ENCODE data around the gene COQ8B.

COQ8B gene

DNA sequence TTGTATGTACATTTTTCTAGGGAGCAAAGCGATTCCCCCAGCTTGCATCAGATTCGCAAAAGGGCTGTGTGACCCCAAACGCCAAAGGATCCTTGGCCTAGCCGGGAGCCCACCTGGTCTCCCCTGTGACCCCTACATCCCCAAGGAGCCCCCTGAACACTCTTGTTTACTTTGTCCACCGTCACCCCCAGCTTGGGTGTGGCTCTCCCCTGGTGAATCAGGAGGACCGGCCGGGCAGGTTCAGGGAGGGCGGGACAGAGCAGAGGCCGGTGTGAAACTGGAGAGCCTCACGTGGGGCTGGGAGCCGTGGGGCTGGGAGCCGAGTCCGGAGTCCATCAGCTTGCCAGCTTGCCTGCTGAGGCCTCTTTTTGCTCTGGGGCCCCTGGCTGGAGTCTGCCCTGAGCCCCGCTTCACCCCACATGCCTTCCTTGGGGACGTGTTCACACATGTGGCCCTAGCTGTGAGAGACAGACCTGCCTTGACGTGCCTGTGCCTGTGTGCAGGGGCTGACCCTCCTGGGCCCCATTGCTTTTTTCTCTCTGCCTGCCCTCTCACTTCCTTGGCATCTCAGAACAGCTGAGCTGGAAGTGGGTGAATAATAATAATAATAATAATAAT is 2.2 kb upstream of the COQ8B start:
- Histone ChIP-seq H3K9me3 (ENCODE audit: control insufficient read depth in 2 of 2, low read length in 2 of 2) (no peaks in the 10 kb centered on the region), H3K36me3 (ENCODE audit: control insufficient read depth in 2 of 2, insufficient read depth in 2 of 2, low read length in 2 of 2) (peaks cover 6% of the 10 kb centered on the region in 2 donors), H3K27me3 (ENCODE audit: control insufficient read depth in 2 of 2, insufficient read depth in 2 of 2, low read length in 2 of 2) (no peaks in the 10 kb centered on the region), H3K27ac (ENCODE audit: low read depth in 2 of 2, low read length in 2 of 2) (peak overlapping the region; percentile 96 to 99), H3K4me1 (ENCODE audit: control insufficient read depth in 2 of 2, insufficient read depth in 2 of 2, low read length in 2 of 2) (peaks cover 55 to 56% of the 10 kb centered on the region in 2 donors), H3K4me3 (ENCODE audit: low read length in 2 of 2) (peak overlapping the region; percentile 75 to 94), H3K9ac (ENCODE audit: low read depth in 1 of 2, low read length in 2 of 2) (peak overlapping the region; percentile 92 to 99)

DNA sequence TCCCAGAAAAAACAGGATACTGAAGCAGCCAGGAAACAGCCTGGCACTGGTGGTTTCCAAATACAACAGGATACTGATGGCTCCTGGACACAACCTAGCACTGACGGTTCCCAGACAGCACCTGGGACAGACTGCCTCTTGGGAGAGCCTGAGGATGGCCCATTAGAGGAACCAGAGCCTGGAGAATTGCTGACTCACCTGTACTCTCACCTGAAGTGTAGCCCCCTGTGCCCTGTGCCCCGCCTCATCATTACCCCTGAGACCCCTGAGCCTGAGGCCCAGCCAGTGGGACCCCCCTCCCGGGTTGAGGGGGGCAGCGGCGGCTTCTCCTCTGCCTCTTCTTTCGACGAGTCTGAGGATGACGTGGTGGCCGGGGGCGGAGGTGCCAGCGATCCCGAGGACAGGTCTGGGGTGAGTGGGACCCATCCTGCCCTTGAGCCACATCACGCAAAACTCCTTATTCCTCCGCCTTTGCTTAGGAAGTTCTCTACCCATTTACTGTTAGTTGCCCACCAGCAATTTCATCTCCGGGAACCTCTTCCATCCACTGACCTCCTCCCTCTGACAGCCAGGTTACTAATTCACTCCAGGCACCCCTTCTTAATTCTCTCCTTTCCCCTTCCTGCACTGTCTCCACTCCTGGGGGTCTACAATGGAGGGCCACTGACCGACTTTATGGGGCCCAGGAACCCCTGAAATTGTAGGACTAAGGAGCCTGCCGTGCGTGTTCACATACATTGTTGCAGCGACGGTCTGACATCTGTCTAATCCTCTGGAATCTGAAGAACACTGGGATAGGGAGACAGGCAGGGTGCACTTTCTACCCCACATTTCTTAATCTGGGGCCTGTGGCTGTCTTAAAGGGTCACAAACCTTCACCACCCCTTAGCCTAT is 1.4 kb upstream of the COQ8B start:
- H3K9ac ChIP-seq (ENCODE audit: low read depth in 1 of 2, low read length in 2 of 2) = peak overlapping the region; percentile 92 to 99
- H3K36me3 ChIP-seq (ENCODE audit: control insufficient read depth in 2 of 2, insufficient read depth in 2 of 2, low read length in 2 of 2) = peaks cover 3% of the 10 kb centered on the region in 2 donors
- peak overlapping the region; percentile 96 to 99 for H3K27ac ChIP-seq (ENCODE audit: low read depth in 2 of 2, low read length in 2 of 2)
- peak overlapping the region; percentile 75 to 94 for H3K4me3 ChIP-seq (ENCODE audit: low read length in 2 of 2)
- H3K4me1 ChIP-seq (ENCODE audit: control insufficient read depth in 2 of 2, insufficient read depth in 2 of 2, low read length in 2 of 2) = peaks cover 55 to 56% of the 10 kb centered on the region in 2 donors
- H3K9me3 ChIP-seq (ENCODE audit: control insufficient read depth in 2 of 2, low read length in 2 of 2) = no peaks in the 10 kb centered on the region
- H3K27me3 ChIP-seq (ENCODE audit: control insufficient read depth in 2 of 2, insufficient read depth in 2 of 2, low read length in 2 of 2) = no peaks in the 10 kb centered on the region

DNA sequence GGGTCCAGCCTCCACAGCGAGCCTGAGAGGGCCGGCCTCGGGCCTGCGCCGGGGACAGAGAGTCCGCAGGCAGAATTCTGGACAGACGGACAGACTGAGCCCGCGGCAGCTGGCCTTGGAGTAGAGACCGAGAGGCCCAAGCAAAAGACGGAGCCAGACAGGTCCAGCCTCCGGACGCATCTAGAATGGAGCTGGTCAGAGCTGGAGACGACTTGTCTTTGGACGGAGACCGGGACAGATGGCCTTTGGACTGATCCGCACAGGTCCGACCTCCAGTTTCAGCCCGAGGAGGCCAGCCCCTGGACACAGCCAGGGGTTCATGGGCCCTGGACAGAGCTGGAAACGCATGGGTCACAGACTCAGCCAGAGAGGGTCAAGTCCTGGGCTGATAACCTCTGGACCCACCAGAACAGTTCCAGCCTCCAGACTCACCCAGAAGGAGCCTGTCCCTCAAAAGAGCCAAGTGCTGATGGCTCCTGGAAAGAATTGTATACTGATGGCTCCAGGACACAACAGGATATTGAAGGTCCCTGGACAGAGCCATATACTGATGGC is 716 bp upstream of the COQ8B start:
- Histone ChIP-seq H3K4me1 (ENCODE audit: control insufficient read depth in 2 of 2, insufficient read depth in 2 of 2, low read length in 2 of 2) (peaks cover 55 to 56% of the 10 kb centered on the region in 2 donors), H3K36me3 (ENCODE audit: control insufficient read depth in 2 of 2, insufficient read depth in 2 of 2, low read length in 2 of 2) (peaks cover under 1 to 2% of the 10 kb centered on the region in 2 donors), H3K27me3 (ENCODE audit: control insufficient read depth in 2 of 2, insufficient read depth in 2 of 2, low read length in 2 of 2) (no peaks in the 10 kb centered on the region), H3K27ac (ENCODE audit: low read depth in 2 of 2, low read length in 2 of 2) (peak overlapping the region; percentile 96 to 99), H3K9me3 (ENCODE audit: control insufficient read depth in 2 of 2, low read length in 2 of 2) (no peaks in the 10 kb centered on the region), H3K4me3 (ENCODE audit: low read length in 2 of 2) (peak overlapping the region; percentile 75 to 94), H3K9ac (ENCODE audit: low read depth in 1 of 2, low read length in 2 of 2) (peak overlapping the region; percentile 92 to 99)

DNA sequence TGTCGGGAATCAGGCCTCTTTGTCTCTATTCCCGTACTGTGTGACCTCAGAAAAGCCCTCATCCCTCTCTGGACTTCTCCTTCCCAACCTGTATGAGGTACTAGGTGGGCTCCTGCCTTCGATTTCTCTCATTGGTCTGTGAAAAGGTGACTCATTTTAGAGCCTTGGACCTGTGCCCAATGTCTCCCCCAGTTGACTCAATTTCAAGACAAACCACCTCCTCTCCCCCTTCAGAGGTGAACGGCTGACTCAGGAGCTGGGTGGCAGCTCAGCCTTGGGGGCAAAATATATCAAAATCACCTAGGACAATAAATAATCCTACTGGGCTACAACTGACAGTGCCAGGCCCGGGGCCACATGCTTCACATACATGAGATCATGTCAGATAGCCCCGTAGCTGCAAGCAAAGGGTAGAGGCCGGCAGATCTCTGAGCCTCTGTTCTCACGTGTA is 630 bp downstream of the COQ8B start:
- Histone ChIP-seq H3K27ac (ENCODE audit: low read depth in 2 of 2, low read length in 2 of 2) (peak overlapping the region; percentile 96 to 99), H3K4me1 (ENCODE audit: control insufficient read depth in 2 of 2, insufficient read depth in 2 of 2, low read length in 2 of 2) (peaks cover 54% of the 10 kb centered on the region in 2 donors), H3K4me3 (ENCODE audit: low read length in 2 of 2) (peak overlapping the region; percentile 75 to 94), H3K9me3 (ENCODE audit: control insufficient read depth in 2 of 2, low read length in 2 of 2) (no peaks in the 10 kb centered on the region), H3K27me3 (ENCODE audit: control insufficient read depth in 2 of 2, insufficient read depth in 2 of 2, low read length in 2 of 2) (no peaks in the 10 kb centered on the region), H3K36me3 (ENCODE audit: control insufficient read depth in 2 of 2, insufficient read depth in 2 of 2, low read length in 2 of 2) (peaks cover 0 to 4% of the 10 kb centered on the region in 2 donors), H3K9ac (ENCODE audit: low read depth in 1 of 2, low read length in 2 of 2) (peak overlapping the region; percentile 92 to 99)

DNA sequence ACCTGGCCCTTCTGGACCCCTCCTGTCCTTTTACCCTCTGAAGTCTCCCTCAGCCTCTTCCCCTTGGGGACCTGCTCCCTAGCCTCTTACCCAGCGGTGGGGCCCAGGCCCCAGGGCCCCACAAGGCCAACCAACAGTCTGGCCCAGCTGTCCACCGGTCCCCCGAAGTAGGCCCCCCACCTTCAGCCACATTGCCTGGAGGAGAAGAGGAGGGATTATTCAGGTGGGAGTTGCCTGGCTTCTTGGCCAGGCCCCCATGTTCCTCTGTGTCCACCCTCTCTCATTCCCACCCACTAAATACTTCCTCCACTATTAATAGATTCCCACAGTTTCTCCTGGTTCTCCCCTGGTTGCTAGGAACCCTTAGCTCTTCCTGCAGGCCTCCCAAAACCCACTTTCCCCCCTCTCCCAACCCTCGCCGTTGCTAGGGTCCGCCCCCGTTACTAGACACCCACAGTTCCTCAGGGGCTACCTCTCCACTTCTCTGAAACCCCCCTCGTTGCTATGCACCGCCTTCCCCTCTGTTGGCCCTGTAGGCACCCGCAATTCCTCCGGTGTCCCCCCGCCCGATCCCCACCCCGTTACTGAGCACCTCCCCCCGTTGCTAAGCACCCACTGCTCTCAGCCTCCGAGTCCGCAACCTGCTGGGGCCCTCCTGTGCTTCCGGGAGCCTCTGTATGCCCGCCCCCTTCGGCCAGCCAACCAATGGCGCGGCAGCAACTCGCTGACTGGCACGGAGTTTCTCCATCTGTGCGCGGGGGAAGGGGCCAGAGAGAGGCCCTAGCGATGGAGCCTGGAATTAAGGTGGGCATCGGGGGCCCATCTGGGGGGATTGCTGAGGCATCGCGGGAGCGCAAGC is 2.0 kb downstream of the COQ8B start:
- Histone ChIP-seq H3K9ac (ENCODE audit: low read depth in 1 of 2, low read length in 2 of 2) (peak overlapping the region; percentile 92 to 99), H3K27ac (ENCODE audit: low read depth in 2 of 2, low read length in 2 of 2) (peak overlapping the region; percentile 96 to 99), H3K9me3 (ENCODE audit: control insufficient read depth in 2 of 2, low read length in 2 of 2) (no peaks in the 10 kb centered on the region), H3K4me1 (ENCODE audit: control insufficient read depth in 2 of 2, insufficient read depth in 2 of 2, low read length in 2 of 2) (peaks cover 41% of the 10 kb centered on the region in 2 donors), H3K36me3 (ENCODE audit: control insufficient read depth in 2 of 2, insufficient read depth in 2 of 2, low read length in 2 of 2) (peaks cover 3 to 9% of the 10 kb centered on the region in 2 donors), H3K27me3 (ENCODE audit: control insufficient read depth in 2 of 2, insufficient read depth in 2 of 2, low read length in 2 of 2) (no peaks in the 10 kb centered on the region), H3K4me3 (ENCODE audit: low read length in 2 of 2) (peak overlapping the region; percentile 75 to 94)

DNA sequence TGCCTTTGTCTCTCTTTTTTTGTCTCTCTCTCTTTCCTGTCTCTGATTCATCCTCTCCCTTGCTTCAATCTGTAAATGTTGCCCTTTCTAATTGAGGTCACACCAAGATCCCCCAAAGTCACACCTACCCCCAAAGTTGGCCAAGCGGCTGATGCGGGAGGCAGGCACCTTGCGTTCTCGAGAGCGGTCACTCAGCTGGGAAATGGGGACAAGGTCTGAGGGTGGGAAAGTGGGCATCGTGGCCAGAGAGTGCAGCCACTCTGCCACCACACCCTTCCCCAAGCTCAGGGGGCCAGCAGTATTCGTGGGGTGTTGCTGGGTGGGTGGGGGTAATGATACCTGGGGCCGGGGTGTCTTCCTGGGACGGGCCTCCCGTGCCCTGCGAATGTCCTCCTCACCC is 2.7 kb downstream of the COQ8B start:
- Histone ChIP-seq H3K9me3 (ENCODE audit: control insufficient read depth in 2 of 2, low read length in 2 of 2) (no peaks in the 10 kb centered on the region), H3K27ac (ENCODE audit: low read depth in 2 of 2, low read length in 2 of 2) (no peak overlapping the region), H3K4me1 (ENCODE audit: control insufficient read depth in 2 of 2, insufficient read depth in 2 of 2, low read length in 2 of 2) (peaks cover 34% of the 10 kb centered on the region in 2 donors), H3K27me3 (ENCODE audit: control insufficient read depth in 2 of 2, insufficient read depth in 2 of 2, low read length in 2 of 2) (no peaks in the 10 kb centered on the region), H3K36me3 (ENCODE audit: control insufficient read depth in 2 of 2, insufficient read depth in 2 of 2, low read length in 2 of 2) (peaks cover 9 to 11% of the 10 kb centered on the region in 2 donors), H3K4me3 (ENCODE audit: low read length in 2 of 2) (peak overlapping the region in 1 of 2 donors; percentile 75), H3K9ac (ENCODE audit: low read depth in 1 of 2, low read length in 2 of 2) (peak overlapping the region in 1 of 2 donors; percentile 74)

DNA sequence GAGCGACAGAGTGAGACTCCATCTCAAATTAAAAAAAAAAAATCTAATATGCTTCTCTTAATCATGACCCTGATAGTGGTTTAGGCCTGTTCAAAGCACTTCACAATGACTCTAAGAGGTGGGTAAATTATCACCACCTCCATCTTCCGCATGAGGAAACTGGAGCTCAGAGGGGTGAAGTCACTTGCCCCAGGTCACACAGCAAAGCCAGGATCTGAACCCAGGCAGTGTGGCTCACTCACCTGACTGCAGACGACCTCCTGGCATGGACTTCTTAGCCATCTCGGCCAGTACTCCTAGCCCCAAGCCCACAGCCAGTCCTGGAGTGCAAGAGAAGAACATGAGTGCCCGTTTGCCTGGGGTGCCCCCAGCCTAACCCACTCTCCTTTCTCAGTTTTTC is 6.9 kb downstream of the COQ8B start:
- Histone ChIP-seq H3K27me3 (ENCODE audit: control insufficient read depth in 2 of 2, insufficient read depth in 2 of 2, low read length in 2 of 2) (no peaks in the 10 kb centered on the region), H3K4me3 (ENCODE audit: low read length in 2 of 2) (no peak overlapping the region), H3K4me1 (ENCODE audit: control insufficient read depth in 2 of 2, insufficient read depth in 2 of 2, low read length in 2 of 2) (peaks cover 6% of the 10 kb centered on the region in 2 donors), H3K36me3 (ENCODE audit: control insufficient read depth in 2 of 2, insufficient read depth in 2 of 2, low read length in 2 of 2) (peaks cover 27 to 33% of the 10 kb centered on the region in 2 donors), H3K9ac (ENCODE audit: low read depth in 1 of 2, low read length in 2 of 2) (no peak overlapping the region), H3K9me3 (ENCODE audit: control insufficient read depth in 2 of 2, low read length in 2 of 2) (no peaks in the 10 kb centered on the region), H3K27ac (ENCODE audit: low read depth in 2 of 2, low read length in 2 of 2) (no peak overlapping the region)

DNA sequence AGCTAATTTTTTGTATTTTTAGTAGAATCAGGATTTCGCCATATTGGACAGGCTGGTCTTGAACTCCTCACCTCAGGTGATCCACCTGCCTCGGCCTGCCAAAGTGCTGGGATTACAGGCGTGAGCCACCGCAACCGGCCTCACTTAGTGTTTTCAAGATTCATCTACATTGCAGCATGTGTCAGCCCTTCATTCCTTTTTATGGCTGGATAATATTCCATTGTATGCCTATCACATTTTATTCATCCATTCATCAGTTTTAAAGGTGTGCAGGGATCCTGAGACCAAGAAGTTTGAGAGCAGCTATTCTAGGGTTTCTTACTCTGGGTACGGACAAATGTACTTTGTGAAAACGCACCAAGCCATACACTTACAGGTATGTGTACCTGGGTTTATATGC is 9.1 kb downstream of the COQ8B start:
- H3K27ac ChIP-seq (ENCODE audit: low read depth in 2 of 2, low read length in 2 of 2) = no peak overlapping the region
- H3K4me3 ChIP-seq (ENCODE audit: low read length in 2 of 2) = no peak overlapping the region
- H3K36me3 ChIP-seq (ENCODE audit: control insufficient read depth in 2 of 2, insufficient read depth in 2 of 2, low read length in 2 of 2) = peaks cover 36 to 49% of the 10 kb centered on the region in 2 donors
- H3K4me1 ChIP-seq (ENCODE audit: control insufficient read depth in 2 of 2, insufficient read depth in 2 of 2, low read length in 2 of 2) = no peaks in the 10 kb centered on the region
- H3K27me3 ChIP-seq (ENCODE audit: control insufficient read depth in 2 of 2, insufficient read depth in 2 of 2, low read length in 2 of 2) = no peaks in the 10 kb centered on the region
- H3K9me3 ChIP-seq (ENCODE audit: control insufficient read depth in 2 of 2, low read length in 2 of 2) = no peaks in the 10 kb centered on the region
- no peak overlapping the region for H3K9ac ChIP-seq (ENCODE audit: low read depth in 1 of 2, low read length in 2 of 2)

DNA sequence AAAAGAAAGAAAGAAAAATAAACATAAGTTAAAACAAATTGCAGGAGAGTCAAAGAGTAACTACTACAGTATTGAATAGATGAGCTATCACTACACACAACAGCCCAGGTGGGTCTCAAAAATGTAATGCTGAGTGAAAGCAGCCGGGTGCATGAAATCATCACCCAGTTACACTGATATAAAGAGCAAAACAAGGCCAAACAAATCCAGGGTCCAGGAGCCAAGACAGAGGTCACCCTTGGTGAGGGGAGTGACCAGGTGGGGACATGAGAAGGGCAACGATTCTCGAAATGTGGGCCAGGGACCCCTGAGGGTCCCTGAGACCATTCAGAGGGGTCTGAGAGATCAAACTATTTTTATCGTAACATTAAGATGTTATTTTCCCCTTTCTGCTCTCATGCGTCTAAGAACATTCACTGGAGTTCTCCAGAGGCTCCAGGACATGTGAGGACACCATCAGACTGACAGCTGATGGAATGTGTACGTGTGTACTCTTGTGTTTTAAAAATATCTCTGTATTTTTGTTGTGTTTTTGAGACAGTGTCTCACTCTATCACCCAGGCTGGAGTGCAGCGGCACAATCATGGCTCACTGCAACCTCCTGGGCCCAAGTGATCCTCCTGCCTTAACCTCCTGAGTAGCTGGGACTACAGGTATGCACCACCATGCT is 10.6 kb downstream of the COQ8B start:
- Histone ChIP-seq H3K27ac (ENCODE audit: low read depth in 2 of 2, low read length in 2 of 2) (no peak overlapping the region), H3K9ac (ENCODE audit: low read depth in 1 of 2, low read length in 2 of 2) (no peak overlapping the region), H3K27me3 (ENCODE audit: control insufficient read depth in 2 of 2, insufficient read depth in 2 of 2, low read length in 2 of 2) (no peaks in the 10 kb centered on the region), H3K9me3 (ENCODE audit: control insufficient read depth in 2 of 2, low read length in 2 of 2) (no peaks in the 10 kb centered on the region), H3K4me3 (ENCODE audit: low read length in 2 of 2) (no peak overlapping the region), H3K36me3 (ENCODE audit: control insufficient read depth in 2 of 2, insufficient read depth in 2 of 2, low read length in 2 of 2) (peaks cover 45 to 61% of the 10 kb centered on the region in 2 donors), H3K4me1 (ENCODE audit: control insufficient read depth in 2 of 2, insufficient read depth in 2 of 2, low read length in 2 of 2) (no peaks in the 10 kb centered on the region)
